GM18868 (cell line): Measurements from ENCODE around the gene ACSS3.
A peak's percentile ranks its signal among the peaks of the same experiment; 100 is the strongest.

Source experiments
- ATAC-seq: cut with Tn5 transposase; IDR thresholded peaks from one replicate; pipeline ENCODE4 v1.9.1; 2021; ENCODE audit warnings: mild to moderate bottlenecking, moderate library complexity; ENCODE audit not compliant: unreplicated experiment

Gene ACSS3

DNA sequence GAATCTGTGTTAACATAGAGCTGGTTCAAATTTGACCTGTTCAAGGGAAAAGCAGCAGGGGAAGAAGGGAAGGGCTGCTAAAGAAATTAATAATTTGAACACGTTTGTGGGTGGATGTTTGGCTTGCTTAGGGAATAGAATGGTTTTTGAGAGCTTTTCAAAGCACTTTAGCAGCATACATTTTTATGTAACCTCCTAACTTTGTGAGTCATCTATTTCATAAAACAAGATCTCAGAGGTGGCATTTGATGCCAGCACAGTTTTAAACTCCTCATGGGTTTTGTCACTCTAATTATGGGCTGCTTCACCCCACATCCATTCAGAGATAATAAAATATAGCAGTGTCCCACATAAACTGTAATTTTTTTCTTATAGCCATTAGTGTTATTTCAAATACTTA lies 143.8 kb downstream of the ACSS3 start:
- ATAC-seq = no peak

DNA sequence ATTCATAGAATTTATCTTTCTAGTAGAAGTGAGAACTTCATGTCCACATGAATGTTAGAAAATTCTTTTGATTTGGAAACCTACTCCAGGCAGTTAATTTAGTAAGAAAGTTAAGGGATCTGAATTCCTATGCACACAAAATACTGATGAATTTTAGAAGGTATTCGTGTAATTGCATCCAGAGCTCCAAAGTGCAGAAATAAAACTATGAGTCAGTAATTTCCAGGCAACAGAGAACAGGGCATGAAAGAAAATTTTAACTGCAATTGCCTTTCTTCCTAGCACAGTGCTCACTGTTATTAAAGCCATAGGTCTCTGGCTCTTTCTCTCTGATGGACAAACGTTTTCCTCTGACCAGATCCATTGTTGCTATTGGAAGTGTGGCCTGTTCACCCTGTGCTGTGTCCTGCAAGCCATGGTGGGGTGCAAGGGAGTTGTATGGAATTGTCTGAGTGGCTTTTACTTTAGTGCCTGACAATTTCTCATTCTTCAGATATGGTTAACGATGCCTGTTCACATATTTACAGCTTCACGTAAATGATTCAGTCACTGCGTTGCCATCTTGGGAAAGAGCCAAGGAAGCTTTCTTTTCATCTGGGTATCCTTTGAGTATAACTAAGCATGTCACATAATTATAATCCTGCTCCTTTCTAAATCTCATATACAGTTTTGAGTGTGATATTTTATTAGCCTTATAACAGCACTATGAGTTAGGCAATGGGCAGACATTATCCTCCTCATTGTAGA lies 145.1 kb downstream of the ACSS3 start:
- no peak for ATAC-seq

DNA sequence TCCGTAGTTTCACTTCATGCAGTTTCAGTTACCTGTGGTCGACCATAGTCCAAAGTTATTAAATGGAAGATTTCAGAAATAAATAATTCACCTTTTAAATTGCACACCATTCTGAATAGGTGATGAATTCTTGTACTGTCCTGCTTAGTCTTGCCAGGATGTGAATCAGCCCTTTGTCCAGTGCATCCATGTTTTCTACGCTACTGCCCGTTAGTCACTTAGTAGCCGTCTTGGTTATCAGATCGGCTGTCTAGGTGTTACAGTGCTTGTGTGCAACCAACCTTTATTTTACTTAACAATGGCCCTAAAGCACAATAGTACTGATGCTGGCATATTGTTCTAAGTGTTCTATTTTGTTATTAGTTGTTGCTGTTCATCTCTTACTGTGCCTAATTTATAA lies 146.7 kb downstream of the ACSS3 start:
- ATAC-seq = no peak

DNA sequence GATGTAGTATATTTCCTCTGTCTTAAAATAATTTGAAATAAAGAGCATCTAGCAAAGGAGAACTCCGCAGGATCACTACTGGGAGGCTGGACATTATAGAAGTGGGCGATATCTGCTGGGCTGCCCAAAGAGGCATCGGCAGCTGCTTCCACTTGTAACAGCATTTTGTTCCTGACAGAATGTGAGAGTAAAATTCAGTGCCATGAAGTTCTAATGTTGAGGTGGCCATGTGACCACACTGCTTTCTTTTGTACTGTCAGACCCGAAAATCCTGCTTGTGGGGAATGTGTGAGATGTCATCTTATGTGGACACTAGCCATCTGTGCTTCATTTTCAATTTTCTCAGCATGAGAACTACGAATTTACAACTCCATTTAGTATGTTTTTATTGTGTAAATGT lies 151.9 kb downstream of the ACSS3 start:
- no peak for ATAC-seq

DNA sequence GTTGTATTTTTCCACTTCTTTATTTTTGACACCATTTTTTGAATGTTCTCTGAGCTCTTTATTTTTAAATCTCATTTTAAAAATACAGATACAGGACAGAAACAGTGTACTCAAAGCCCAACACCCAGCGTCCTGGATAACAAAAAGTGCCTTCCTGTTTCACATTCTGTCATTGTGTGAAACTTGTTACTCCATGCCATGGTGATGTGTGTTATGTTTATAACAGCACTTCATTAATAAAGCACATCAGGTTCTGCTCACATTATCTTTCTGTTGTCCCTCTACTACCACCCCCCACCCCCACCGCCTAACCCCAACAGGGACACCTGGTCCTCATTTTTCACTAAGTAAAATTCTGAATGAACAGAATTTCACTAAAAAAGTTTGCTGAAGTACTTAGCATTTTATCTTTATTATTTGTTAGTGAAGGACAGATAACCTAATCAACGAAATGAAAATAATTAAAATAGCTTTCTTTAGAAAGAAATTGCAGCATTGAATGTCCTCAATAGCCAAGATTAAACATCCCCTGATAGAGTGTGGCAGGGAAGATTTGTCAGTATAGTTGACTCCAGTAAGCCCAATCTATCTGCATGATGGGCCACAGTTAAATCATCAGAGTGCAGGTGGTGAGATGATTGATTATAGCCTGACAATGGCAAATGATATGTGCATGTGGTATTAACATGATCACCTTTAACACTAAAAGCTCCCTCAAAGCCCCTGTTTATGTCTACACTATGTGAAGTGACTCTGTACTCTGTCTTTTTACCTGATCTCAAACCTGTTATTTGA lies 153.9 kb downstream of the ACSS3 start:
- ATAC-seq = no peak

DNA sequence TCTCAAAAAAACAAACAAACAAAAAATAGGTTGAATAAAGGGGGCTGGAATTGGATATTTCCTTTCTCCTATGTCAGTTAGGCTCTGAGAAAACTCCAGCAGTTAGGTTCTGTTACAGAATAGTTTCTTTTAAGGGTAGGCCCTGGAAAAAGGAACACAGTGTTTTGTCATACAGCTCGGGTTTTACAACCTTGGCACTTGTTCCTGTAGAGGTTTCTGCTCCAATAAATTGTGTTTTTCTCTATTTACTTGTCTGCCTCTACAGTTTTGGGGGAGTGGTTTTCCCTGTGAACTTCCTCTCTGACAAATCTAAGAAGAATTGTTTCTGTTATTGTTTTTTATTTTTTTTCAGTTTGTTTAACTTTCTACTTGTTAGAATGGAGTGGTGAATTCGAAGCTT lies 167.6 kb downstream of the ACSS3 start:
- ATAC-seq = no peak

DNA sequence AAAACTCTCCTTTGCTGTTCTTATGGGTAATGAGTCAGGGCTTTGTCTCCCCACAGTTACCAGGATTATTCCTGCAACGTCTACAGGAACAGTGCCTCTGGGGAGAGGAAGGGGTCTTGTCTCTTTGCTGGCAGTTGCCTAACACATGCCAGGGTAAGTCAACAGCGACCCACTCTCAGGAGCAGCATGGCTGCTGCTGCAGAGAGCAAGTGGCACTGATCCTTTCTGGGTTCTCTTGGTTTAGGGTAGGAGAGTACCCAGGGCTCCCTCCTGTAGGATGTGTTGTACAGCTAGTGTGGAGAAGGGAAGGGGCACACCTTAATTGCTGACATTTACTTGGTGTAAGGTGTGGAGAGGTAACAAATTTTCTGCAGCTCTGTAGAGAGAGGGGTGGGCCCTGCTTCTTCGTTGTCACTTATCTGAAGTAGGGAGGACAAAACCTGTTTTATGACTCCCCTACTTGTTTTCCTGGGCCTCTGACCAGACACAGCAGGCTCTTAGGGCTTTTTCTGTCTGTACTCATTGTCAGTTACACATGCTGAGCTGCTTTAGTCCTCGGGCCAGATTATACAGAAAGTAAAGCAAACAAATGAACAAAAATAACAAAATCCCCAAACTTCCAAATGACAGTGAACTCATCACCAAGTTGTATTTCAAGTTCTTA lies 168.2 kb downstream of the ACSS3 start:
- no peak for ATAC-seq

DNA sequence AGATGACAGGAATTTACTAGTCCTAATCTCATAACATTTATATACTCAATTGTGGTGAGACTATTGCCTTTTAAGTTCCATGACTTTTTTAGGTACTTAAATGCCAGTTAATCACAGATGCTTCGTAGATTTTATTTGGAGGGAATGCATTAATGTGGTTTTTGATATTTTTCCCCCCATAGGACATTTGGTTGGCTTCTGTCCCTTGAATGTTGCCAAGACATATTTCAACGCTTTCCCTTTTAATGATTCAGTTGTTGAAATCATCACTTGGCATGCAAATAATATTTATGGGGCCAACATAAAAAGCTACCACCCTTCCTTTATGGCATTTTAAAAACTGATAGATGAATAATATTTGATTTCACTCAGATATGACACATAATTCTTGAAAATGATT lies 172.1 kb downstream of the ACSS3 start:
- ATAC-seq = no peak

DNA sequence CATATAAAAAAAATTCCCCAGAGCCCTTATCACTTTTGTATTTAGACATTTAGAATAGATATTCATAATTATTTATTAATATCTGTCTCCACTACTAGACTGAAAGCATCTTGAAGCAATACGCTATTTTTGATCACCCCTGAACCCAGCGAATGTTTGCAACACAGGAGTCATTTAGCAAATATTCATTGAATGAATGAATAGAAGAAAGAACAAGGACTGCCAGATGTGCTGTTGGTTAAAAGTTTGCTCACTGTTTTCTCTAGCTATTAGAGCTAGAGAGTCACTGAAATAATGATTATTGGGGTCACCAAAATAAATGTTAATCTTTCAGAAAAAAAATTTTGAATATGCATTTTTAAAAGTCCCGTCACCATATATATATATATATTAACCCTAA lies 174.3 kb downstream of the ACSS3 start:
- no peak for ATAC-seq

DNA sequence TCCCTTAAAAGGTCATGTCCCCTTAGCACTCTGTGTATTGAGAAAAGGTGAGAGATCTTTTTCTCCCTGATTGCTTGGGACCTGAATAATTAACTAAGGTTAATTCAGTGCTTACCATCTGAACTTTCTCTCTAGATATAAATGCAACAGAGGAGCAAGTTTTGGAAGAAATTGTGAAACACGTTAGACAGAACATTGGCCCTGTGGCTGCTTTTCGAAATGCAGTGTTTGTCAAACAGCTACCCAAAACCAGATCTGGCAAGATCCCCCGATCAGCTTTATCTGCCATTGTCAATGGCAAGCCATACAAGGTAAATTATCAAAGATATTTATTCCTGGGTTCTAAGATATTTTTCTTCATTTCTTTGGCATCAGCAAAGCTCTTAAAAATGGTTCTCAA lies 175.5 kb downstream of the ACSS3 start:
- ATAC-seq = no peak

DNA sequence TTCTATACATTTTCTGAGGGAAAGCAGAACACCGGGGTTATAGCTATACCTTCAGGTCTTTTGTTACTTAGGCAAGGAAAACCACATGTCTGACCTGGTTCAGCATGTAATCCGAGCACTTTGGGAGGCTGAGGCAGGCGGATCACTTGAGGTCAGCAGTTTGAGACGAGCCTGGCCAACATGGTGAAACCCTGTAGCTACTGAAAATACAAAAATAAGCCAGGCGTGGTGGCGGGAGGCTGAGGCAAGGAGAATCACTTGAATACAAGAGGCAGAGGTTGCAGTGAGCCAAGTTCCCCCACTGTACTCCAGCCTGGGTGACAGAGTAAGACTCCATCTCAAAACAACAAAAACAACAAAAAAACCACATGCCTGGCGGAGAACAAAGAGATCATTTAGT lies 177.6 kb downstream of the ACSS3 start:
- ATAC-seq = no peak

DNA sequence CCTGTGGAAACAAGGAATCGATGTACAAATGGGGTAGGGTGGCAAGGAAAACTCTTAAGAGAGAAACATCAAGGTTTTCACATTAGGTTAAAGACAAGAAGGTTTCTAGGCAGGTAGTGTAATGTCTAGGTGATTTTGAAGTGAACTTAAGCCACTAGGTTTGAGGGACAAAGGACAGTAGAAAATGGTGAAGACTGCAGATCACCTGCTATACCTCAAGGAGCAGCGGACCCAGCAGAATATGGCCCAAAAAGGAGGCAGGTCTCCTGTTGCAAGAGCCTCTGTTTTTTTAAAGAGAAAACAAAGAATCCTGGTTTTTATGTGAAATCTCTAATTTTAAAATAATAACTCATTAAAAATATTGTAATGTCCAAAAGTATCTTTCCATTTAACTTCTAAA lies 178.1 kb downstream of the ACSS3 start:
- no peak for ATAC-seq

DNA sequence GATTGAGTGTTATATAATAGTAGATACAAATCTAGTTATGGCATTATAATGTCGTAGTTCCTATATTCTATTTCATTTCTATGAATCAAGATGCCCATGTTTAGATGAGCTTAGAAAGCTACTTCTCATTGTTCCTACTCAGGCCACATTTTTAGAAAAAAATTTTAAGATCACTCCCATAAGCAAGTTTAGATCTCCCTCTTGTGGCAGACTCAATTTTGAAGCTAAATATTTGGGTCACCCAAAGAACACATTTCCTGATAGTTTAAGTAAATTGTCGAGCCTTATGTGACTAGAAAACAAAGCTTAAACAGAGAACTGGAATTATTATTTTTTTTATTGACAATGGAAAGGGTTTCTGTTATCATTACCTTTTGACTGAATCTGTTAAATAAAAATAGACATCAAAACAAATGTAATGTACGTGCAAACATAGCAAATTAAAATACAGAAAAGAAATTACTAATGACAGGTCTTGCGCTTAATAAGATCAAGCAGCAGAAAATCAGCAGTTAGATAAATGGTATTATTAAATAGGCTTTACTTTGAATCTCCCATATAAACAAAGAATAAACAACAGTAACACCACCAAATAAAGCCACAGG lies 180.2 kb downstream of the ACSS3 start:
- ATAC-seq = peak; percentile 57

DNA sequence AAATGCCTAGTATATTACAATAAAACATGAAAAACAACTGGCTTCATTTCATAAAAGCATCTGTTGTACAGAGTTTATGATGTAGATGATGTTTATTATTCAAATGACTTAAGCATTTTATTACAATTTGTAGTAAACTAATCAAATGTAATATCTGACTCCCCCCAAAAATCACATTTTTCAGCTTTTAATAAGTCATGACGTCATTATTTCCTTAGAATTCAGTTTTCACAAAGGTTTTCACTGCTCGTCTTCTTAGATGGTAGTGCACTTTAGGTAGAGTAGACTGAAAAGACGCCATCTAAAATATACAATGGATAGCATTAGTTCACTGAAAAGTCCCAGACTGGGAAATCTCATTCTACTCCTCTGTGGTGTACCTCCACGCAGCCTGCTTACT lies 181.5 kb downstream of the ACSS3 start:
- no peak for ATAC-seq

DNA sequence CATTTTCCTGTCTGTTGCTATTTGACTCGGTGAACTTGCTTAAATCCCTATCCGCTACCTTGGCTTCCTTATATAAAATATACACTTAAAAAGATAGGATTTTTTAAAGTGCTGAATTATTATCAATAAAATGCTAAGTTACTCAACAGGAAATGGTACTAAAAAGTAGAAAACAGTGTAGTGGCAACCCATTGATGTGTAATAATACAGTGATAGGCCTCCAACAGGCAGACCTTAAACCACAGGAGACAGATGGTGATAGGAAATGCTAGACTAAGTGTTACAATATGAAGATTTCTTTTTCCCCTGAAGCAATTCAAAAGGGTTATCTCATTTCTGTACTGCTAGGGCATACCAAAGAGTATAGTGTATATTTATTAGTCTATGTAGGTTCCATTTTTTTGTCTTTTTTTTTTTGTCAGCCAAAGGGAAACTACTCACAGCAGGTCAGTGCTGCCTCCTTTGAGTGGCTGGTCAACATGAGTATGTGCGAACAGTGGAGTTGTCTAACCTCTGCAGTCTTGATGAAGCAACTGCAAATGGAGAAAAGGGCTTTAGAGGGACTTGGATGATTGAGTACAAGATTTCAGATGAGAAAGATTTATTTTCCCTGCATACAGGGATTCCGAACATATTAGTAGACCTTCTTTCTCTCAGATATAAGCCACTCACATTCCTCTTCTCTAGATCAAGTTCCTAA lies 183.8 kb downstream of the ACSS3 start:
- no peak for ATAC-seq

DNA sequence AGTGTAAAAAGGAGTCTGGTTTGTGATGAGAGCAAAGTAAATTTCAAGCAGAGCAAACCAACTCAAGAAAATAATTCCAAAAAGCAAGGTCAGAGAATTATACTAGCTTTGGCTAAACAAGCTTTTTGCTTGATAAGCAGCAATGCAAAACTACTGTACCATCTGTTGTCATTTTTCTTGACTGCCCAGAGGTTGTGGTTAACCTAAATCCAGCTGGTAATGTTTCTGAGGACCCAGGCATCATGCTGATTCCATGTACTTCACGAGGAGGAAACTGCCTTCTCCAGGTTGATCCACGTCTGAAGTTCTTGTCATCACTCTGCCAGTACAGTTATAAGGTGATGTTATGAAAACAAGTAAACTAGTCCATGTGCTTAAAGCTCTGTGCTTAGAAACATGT lies 185.2 kb downstream of the ACSS3 start:
- no peak for ATAC-seq

DNA sequence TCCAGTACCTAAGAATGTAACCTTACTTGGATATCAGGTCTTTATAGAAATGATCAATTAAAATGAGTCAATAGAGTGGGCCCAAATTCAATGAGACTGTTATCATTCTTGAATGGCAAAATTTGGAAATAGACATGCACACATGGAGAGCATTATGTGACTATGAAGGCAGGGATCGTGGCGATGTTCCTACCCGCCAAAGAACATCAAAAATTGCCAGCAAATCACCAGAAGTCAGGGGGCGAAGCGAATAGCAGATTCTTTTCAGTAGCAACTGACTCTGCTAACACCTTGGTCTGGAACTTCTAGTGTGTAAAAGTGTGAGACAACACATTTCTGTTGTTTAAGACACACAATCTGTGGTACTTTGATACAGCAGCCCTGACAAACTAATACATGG lies 192.5 kb downstream of the ACSS3 start:
- ATAC-seq = no peak

DNA sequence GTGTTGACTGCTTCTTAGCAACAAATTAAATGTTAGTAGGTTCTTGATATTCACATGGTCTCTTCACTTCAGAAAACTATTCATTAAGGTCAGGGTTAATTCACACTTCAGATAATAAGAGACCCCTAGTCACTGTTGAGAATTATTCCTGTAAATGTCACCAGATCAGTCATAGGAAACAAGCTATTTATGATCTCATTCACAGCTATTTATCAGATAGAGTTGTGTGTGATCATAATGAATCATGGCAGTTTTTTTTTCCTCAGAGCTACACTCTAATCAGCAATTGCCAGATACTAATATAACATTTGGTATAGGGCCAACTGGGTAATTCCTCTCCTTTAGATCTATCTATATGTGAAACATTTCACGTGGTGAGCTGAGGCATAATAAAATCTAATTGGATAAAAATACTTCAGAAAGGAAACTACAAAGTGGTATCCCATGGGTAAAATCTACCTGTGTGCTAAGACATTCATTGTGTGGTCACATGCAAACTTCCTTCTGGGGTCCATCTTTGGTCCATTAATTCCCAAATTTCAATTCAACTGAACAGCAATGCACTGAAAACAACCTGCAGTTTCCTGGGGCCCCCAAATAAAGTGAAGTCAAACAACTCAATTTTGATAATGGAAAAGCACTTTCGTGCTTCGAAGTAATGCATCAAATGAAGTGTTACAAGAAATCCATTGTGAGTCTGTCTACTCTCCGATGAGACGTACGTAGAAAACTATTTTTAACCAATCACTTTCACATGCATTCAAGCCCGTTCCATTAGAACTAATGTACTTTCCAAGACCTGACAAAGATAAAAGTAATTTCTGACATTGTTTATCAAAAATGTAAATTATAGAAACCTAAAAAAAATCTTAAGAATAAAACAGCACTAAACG lies 197.0 kb downstream of the ACSS3 start:
- ATAC-seq = no peak

DNA sequence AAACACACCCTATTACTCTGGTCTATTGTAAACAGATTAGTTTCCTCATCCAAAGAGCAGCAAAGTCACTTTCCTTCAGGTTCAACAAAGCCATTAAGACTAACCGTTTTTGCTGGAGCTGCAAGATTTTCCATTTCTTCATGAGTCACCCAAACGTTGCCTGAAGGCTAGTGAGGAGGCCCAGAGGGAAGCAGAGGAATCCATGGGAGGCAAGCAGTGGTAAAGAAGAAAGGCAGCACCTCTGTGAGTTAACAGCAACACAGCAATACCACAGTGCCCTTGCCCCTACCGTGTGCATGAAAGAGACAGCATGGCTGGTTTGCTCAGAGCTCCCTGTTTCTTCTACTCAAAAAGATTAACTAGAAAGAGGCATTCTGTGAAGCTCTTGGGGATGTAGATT lies 206.3 kb downstream of the ACSS3 start:
- no peak for ATAC-seq

DNA sequence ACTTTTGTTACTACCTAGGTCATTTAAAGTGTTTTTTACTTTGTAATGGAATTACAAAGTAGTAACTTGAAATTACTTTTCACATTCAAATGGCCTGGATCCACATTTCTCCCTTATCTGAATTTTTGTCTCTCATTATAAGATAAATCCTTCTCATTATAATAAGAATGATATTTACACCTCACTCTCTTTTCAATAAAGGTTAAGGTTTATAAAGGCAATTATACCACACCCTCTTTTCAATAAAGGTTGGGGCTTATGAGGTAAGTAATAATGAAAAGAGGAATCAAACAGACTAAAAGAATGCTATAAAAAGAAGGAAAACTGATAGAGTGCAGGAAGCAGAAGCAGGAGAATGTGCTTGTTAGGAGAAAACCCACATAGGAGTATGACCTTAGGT lies 210.8 kb downstream of the ACSS3 start:
- ATAC-seq = no peak
